ENCODE data around the gene MNT. TPM values are rescaled to one million over a fixed set of nuclear protein-coding genes. Genes with fewer than 3 reads are reported as not detected.

The MNT gene
- total RNA-seq, 3 donors from 2014 or later (not counting 1 experiment from before 2014, with no cell fraction given), result 72.3 to 108 (median 77.6) TPM

- intact Hi-C loops (cut with micrococcal nuclease), result no loop called here
- peaks cover 18% of the 10 kb centered on the region for H3K36me3 ChIP-seq (ENCODE audit: control insufficient read depth, insufficient read depth, low read length)
- DNase-seq, result no peak
Observed at GRCh38 chr17:2380226-2380922, 20.5 kb downstream of the MNT start.

GRCh38 chr17:2379489-2380225 is 21.2 kb downstream of the MNT start:
- Mint-ChIP-seq H3K9me3 (no peaks in the 10 kb centered on the region), H3K27me3 (ENCODE audit: low read depth in 2 of 2) (no peaks in the 10 kb centered on the region), H3K4me3 (no peak overlapping the region), H3K4me1 (no peaks in the 10 kb centered on the region), H3K36me3 (no peaks in the 10 kb centered on the region), H3K27ac (no peak overlapping the region)
- WGBS (ENCODE audit: insufficient coverage), result 95% methylated on average over 25 of the region's 25 CpGs
- TF ChIP-seq CTCF (IDR thresholded peaks at IDR 0.05), result no peak
- H3K4me3 ChIP-seq (ENCODE audit: low read length), result no peak overlapping the region
- no peak for DNase-seq
- peaks cover 18% of the 10 kb centered on the region for H3K36me3 ChIP-seq (ENCODE audit: control insufficient read depth, insufficient read depth, low read length)
- H3K27ac ChIP-seq (ENCODE audit: low read length), result no peak overlapping the region
- H3K27me3 ChIP-seq (ENCODE audit: control insufficient read depth, insufficient read depth, low read length), result no peaks in the 10 kb centered on the region
- no peak for ATAC-seq
- H3K9me3 ChIP-seq (ENCODE audit: control insufficient read depth, insufficient read depth, low read length), result no peaks in the 10 kb centered on the region
- intact Hi-C loops (cut with micrococcal nuclease), result no loop called here
- peaks cover 11% of the 10 kb centered on the region for H3K4me1 ChIP-seq (ENCODE audit: control insufficient read depth, insufficient read depth, low read length)

More at GRCh38 chr17:2380226-2380922, 20.5 kb downstream of the MNT start:
- H3K27me3 ChIP-seq (ENCODE audit: control insufficient read depth, insufficient read depth, low read length), result no peaks in the 10 kb centered on the region
- H3K9me3 ChIP-seq (ENCODE audit: control insufficient read depth, insufficient read depth, low read length), result no peaks in the 10 kb centered on the region
- no peaks in the 10 kb centered on the region for H3K36me3 Mint-ChIP-seq
- no peaks in the 10 kb centered on the region for H3K27me3 Mint-ChIP-seq (ENCODE audit: low read depth in 2 of 2)
- peaks cover 11% of the 10 kb centered on the region for H3K4me1 ChIP-seq (ENCODE audit: control insufficient read depth, insufficient read depth, low read length)
- no peak for TF ChIP-seq CTCF (IDR thresholded peaks at IDR 0.05)
- H3K4me3 ChIP-seq (ENCODE audit: low read length), result no peak overlapping the region
- ATAC-seq, result no peak
- H3K27ac Mint-ChIP-seq, result no peak overlapping the region
- H3K4me3 Mint-ChIP-seq, result no peak overlapping the region
- no peaks in the 10 kb centered on the region for H3K4me1 Mint-ChIP-seq
- no peaks in the 10 kb centered on the region for H3K9me3 Mint-ChIP-seq
- no peak overlapping the region for H3K27ac ChIP-seq (ENCODE audit: low read length)
- WGBS (ENCODE audit: insufficient coverage), result 91% methylated on average over 16 of the region's 16 CpGs

- peaks cover 18% of the 10 kb centered on the region for H3K36me3 ChIP-seq (ENCODE audit: control insufficient read depth, insufficient read depth, low read length)
- no peak overlapping the region for H3K4me3 ChIP-seq (ENCODE audit: low read length)
- H3K27ac Mint-ChIP-seq, result no peak overlapping the region
- H3K4me3 Mint-ChIP-seq, result no peak overlapping the region
- no peaks in the 10 kb centered on the region for H3K27me3 ChIP-seq (ENCODE audit: control insufficient read depth, insufficient read depth, low read length)
- ATAC-seq, result no peak
- intact Hi-C loops (cut with micrococcal nuclease), result no loop called here
- peaks cover 11% of the 10 kb centered on the region for H3K4me1 ChIP-seq (ENCODE audit: control insufficient read depth, insufficient read depth, low read length)
- H3K27me3 Mint-ChIP-seq (ENCODE audit: low read depth in 2 of 2), result no peaks in the 10 kb centered on the region
- 94% methylated on average over 11 of the region's 11 CpGs for WGBS (ENCODE audit: insufficient coverage)
- no peak overlapping the region for H3K27ac ChIP-seq (ENCODE audit: low read length)
- DNase-seq, result no peak
- no peaks in the 10 kb centered on the region for H3K36me3 Mint-ChIP-seq
- no peaks in the 10 kb centered on the region for H3K9me3 ChIP-seq (ENCODE audit: control insufficient read depth, insufficient read depth, low read length)
- H3K4me1 Mint-ChIP-seq, result no peaks in the 10 kb centered on the region
- H3K9me3 Mint-ChIP-seq, result no peaks in the 10 kb centered on the region
- TF ChIP-seq CTCF (IDR thresholded peaks at IDR 0.05), result no peak
Observed at GRCh38 chr17:2378905-2379304, 22.0 kb downstream of the MNT start.

Measured in natural killer cell (primary cell).